ENCODE measurements around the gene ZNF263. TPM values are rescaled to one million over a fixed set of nuclear protein-coding genes. Genes with fewer than 3 reads are reported as not detected.

Gene ZNF263
- total and polyA plus RNA-seq, 2 of the 13 experiments (the other 11 are each of a cell fraction or from before 2014, with no cell fraction given), result 10.2 to 41.2 TPM

GRCh38 chr16:3264137-3265036 is 18.9 kb upstream of the ZNF263 start (continued):
- TF ChIP-seq REXO4 (CRISPR knock-in tag; IDR thresholded peaks at IDR 0.05; ENCODE audit: borderline replicate concordance), result no peak
- no peak for TF ChIP-seq SIX4 (CRISPR knock-in tag; IDR thresholded peaks at IDR 0.05)
- TF ChIP-seq DBP (CRISPR knock-in tag; IDR thresholded peaks at IDR 0.05; ENCODE audit: not compliant biosample characterization), result no peak
- TF ChIP-seq KAT8 (CRISPR knock-in tag; IDR thresholded peaks at IDR 0.05), result peak; percentile 65
- TF ChIP-seq ZSCAN31 (CRISPR knock-in tag; IDR thresholded peaks at IDR 0.05; ENCODE audit: low read depth), result peak; percentile 49; the same call in 1 of the 2 replicates
- no peak for TF ChIP-seq RFX1 (IDR thresholded peaks at IDR 0.05)
- TF ChIP-seq ATF7-NPFF (CRISPR knock-in tag; IDR thresholded peaks at IDR 0.05; ENCODE audit: low read depth), result 0 out of 2 replicates have a peak, but pooled peaks have one; percentile 22
- peak; percentile 98 for TF ChIP-seq ZFAT (CRISPR knock-in tag; conservative IDR thresholded peaks at IDR 0.05)
- no peak for TF ChIP-seq NFIC (IDR thresholded peaks at IDR 0.05; ENCODE audit: low read length)
- peak; percentile 89 for TF ChIP-seq POLR2AphosphoS5 (IDR thresholded peaks at IDR 0.05; ENCODE audit: low read depth, low read length)
- no peak; the same call in 1 of the 2 replicates for TF ChIP-seq PAX8 (CRISPR knock-in tag; IDR thresholded peaks at IDR 0.05; ENCODE audit: borderline replicate concordance)
- TF ChIP-seq ZNF207 (IDR thresholded peaks at IDR 0.05; ENCODE audit: borderline replicate concordance), result no peak
- peak; percentile 89 for TF ChIP-seq MNT (IDR thresholded peaks at IDR 0.05)
- peak; percentile 41; the same call in 1 of the 2 replicates for TF ChIP-seq ZNF784 (CRISPR knock-in tag; IDR thresholded peaks at IDR 0.05; ENCODE audit: borderline replicate concordance)
- peak; percentile 16; the same call in 1 of the 2 replicates for TF ChIP-seq ZBTB10 (CRISPR knock-in tag; IDR thresholded peaks at IDR 0.05; ENCODE audit: borderline replicate concordance)
- no peak for TF ChIP-seq KDM1A (CRISPR knock-in tag; IDR thresholded peaks at IDR 0.05)
- peak; percentile 85 for TF ChIP-seq KDM2A (CRISPR knock-in tag; IDR thresholded peaks at IDR 0.05; ENCODE audit: borderline replicate concordance, low read depth)
- TF ChIP-seq ZFX (CRISPR knock-in tag; IDR thresholded peaks at IDR 0.05; ENCODE audit: low read depth), result peak; percentile 74
- no peak; the same call in 1 of the 2 replicates for TF ChIP-seq ZNF839 (CRISPR knock-in tag; IDR thresholded peaks at IDR 0.05; ENCODE audit: borderline replicate concordance)

Measured in HepG2 (cell line).